Measurements from ENCODE around the gene DENND2A. TPM values are rescaled to one million over a fixed set of nuclear protein-coding genes. Genes with fewer than 3 reads are reported as not detected.
"Not testable (repeated sequence)": the region's sequence is repeated elsewhere in the genome, so short reads cannot be mapped to it uniquely, and the experiment has no call there.

The DENND2A gene
- total RNA-seq, 1 donor from 2014 or later, result 1.0 TPM

GRCh38 chr7:140581411-140581810 lies 59.2 kb downstream of the DENND2A start:
- no peak for DNase-seq

- no peak for DNase-seq
Measured at GRCh38 chr7:140577651-140578050, 63.0 kb downstream of the DENND2A start.

- no peak for DNase-seq
Measured at GRCh38 chr7:140576589-140576988, 64.0 kb downstream of the DENND2A start.

- DNase-seq, result no peak
Measured at GRCh38 chr7:140571538-140572122, 69.0 kb downstream of the DENND2A start.

- no peak for DNase-seq
Measured at GRCh38 chr7:140570120-140570519, 70.5 kb downstream of the DENND2A start.

- DNase-seq, result no peak
Measured at GRCh38 chr7:140568021-140568813, 72.4 kb downstream of the DENND2A start.

- not testable (repeated sequence) for DNase-seq
Measured at GRCh38 chr7:140566186-140566585, 74.4 kb downstream of the DENND2A start.

GRCh38 chr7:140565761-140566160 lies 74.9 kb downstream of the DENND2A start:
- DNase-seq, result not testable (repeated sequence)

- no peak for DNase-seq
Measured at GRCh38 chr7:140564643-140565042, 76.0 kb downstream of the DENND2A start.

GRCh38 chr7:140562926-140563481 lies 77.6 kb downstream of the DENND2A start:
- DNase-seq, result no peak

GRCh38 chr7:140559410-140559809 lies 81.2 kb downstream of the DENND2A start:
- DNase-seq, result no peak

- DNase-seq, result no peak
Measured at GRCh38 chr7:140557809-140558518, 82.6 kb downstream of the DENND2A start.

GRCh38 chr7:140557069-140557468 lies 83.5 kb downstream of the DENND2A start:
- no peak for DNase-seq

GRCh38 chr7:140553236-140553635 lies 87.4 kb downstream of the DENND2A start:
- DNase-seq, result not testable (repeated sequence)

- no peak for DNase-seq
Measured at GRCh38 chr7:140552240-140552679, 88.4 kb downstream of the DENND2A start.

- no peak for DNase-seq
Measured at GRCh38 chr7:140551355-140552239, 89.0 kb downstream of the DENND2A start.

- DNase-seq, result no peak
Measured at GRCh38 chr7:140546947-140547346, 93.7 kb downstream of the DENND2A start.

GRCh38 chr7:140544388-140544826 lies 96.2 kb downstream of the DENND2A start:
- DNase-seq, result no peak

- DNase-seq, result no peak
Measured at GRCh38 chr7:140542228-140542603, 98.4 kb downstream of the DENND2A start.

- peak; percentile 28 for DNase-seq
Measured at GRCh38 chr7:140541513-140542227, 98.9 kb downstream of the DENND2A start.

GRCh38 chr7:140541176-140541512 lies 99.5 kb downstream of the DENND2A start:
- DNase-seq, result no peak
